Transverse colon (tissue), 4 donors: ENCODE data around the gene METTL21C.

Experiments used
- EP300 ChIP-seq: sonication (generic); formaldehyde crosslinking; IDR thresholded peaks from one replicate; pipeline ENCODE4 v1.6.1; 2017; ENCODE audit warnings: antibody characterized with exemption, low read depth
- POLR2A ChIP-seq: fragments of 450-650 bp; IDR thresholded peaks from one replicate; pipeline ENCODE4 v1.6.1; 2016; ENCODE audit warnings: antibody characterized with exemption, mild to moderate bottlenecking, moderate library complexity
- POLR2AphosphoS5 ChIP-seq, 3 donors: sonication (generic); formaldehyde crosslinking; IDR thresholded peaks; one replicate each; pipeline ENCODE4 v1.6.1; 2016; ENCODE audit warnings: antibody characterized with exemption in 3 of 3
- TF ChIP-seq, protein P1 (sequence below), 5 experiments: fragments of 200-600 bp in 3 of 5; fragments of 450-650 bp in 2 of 5; sonication (generic) in 3 of 5; IDR thresholded peaks; 1 replicate in 2 of 5; 2 replicates in 3 of 5; pipeline ENCODE4 v1.5.1; 2016 to 2017; ENCODE audit warnings: antibody characterized with exemption in 5 of 5, inconsistent platforms in 3 of 5, mild to moderate bottlenecking in 2 of 5, moderate library complexity in 1 of 5

DNA sequence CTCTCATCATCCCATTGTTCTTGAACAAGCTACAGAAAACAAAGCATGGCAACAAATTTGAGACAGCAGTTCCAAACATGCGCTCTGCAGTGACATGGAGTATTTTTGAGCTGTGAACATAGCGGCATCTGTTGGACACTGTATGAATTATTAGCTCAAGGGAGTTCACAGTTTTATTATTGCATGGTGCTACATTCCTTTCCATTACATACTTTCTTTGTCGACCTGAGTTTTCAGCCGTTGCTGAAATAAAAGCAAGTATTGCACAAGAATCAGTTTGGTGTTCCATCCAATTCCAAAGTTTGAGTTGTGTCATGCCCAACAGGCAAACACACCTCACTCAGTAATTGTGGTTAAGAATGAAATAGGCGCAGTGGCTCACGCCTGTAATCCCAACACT, 30.1 kb upstream of the METTL21C start:
- TF ChIP-seq, protein P1, sequence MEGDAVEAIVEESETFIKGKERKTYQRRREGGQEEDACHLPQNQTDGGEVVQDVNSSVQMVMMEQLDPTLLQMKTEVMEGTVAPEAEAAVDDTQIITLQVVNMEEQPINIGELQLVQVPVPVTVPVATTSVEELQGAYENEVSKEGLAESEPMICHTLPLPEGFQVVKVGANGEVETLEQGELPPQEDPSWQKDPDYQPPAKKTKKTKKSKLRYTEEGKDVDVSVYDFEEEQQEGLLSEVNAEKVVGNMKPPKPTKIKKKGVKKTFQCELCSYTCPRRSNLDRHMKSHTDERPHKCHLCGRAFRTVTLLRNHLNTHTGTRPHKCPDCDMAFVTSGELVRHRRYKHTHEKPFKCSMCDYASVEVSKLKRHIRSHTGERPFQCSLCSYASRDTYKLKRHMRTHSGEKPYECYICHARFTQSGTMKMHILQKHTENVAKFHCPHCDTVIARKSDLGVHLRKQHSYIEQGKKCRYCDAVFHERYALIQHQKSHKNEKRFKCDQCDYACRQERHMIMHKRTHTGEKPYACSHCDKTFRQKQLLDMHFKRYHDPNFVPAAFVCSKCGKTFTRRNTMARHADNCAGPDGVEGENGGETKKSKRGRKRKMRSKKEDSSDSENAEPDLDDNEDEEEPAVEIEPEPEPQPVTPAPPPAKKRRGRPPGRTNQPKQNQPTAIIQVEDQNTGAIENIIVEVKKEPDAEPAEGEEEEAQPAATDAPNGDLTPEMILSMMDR (IDR thresholded peaks at IDR 0.05) = peak in 4 of 5 experiments; percentile 13 to 37 (median 28)
- TF ChIP-seq POLR2A = no peak
- TF ChIP-seq POLR2AphosphoS5 (IDR thresholded peaks at IDR 0.05) = no peak
- TF ChIP-seq EP300 = no peak
